HG03095 (cell line): Measurements from ENCODE around the gene RHOXF1.
"Not testable (repeated sequence)": the region's sequence is repeated elsewhere in the genome, so short reads cannot be mapped to it uniquely, and the experiment has no call there.

Source experiments
- ATAC-seq: cut with Tn5 transposase; IDR thresholded peaks from one replicate; pipeline ENCODE4 v1.9.1; 2021; ENCODE audit warnings: moderate library complexity; ENCODE audit not compliant: unreplicated experiment

The RHOXF1 gene

DNA sequence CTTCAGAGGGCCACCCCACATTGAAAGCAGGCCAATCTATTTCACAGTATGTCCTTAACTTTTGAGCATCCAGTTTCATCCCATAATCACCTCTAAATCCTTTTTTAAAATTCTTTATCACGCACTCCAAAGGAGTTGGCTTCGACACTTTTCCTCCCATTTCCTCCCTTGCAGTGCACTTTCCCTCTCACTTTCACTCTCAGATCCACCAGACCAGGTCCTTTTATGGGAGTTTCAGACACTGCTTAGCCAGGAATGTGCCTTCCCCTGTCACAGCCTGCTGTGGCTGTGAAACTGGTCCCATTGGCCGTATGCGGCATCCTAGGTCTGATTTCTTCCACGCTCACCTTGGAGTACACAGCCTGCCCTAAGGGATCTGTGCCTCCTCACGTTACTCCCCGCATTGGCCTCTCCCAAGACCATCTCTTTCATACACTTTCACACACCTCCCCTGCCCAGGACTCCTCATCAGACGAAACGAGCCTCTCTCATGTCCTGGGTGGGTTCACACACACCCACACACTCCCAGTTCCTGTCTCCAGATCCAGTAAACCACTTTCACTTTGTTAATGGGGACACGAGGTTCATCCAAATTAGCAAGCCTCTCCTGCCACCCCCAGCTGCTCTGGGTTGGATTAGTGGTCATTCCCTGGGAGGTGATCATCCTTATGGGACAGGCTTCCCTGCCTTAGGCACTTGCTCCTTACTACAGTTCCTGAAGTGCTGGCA lies 28.3 kb downstream of the RHOXF1 start:
- ATAC-seq, result no peak

- not testable (repeated sequence) for ATAC-seq
Measured at GRCh38 chrX:120085553-120086185, 30.0 kb downstream of the RHOXF1 start.

GRCh38 chrX:120077590-120077989 lies 38.1 kb downstream of the RHOXF1 start, which contains the start of gene RHOXF2B:
Gene RHOXF2B, minus strand, starts transcription at chrX:120077690. Its CDS starts 138 bp downstream, at chrX:120077552.
- ATAC-seq, result not testable (repeated sequence)

- not testable (repeated sequence) for ATAC-seq
Measured at GRCh38 chrX:120066169-120066568, 49.5 kb downstream of the RHOXF1 start.
